ENCODE results near the gene ID1. TPM values are rescaled to one million over a fixed set of nuclear protein-coding genes. Genes with fewer than 3 reads are reported as not detected.
A peak's percentile ranks its signal among the peaks of the same experiment; 100 is the strongest.
"Not testable (repeated sequence)": the region's sequence is repeated elsewhere in the genome, so short reads cannot be mapped to it uniquely, and the experiment has no call there.

ID1 gene
- total and polyA plus RNA-seq, 5 donors = 122 to 273 (median 141) TPM

DNA sequence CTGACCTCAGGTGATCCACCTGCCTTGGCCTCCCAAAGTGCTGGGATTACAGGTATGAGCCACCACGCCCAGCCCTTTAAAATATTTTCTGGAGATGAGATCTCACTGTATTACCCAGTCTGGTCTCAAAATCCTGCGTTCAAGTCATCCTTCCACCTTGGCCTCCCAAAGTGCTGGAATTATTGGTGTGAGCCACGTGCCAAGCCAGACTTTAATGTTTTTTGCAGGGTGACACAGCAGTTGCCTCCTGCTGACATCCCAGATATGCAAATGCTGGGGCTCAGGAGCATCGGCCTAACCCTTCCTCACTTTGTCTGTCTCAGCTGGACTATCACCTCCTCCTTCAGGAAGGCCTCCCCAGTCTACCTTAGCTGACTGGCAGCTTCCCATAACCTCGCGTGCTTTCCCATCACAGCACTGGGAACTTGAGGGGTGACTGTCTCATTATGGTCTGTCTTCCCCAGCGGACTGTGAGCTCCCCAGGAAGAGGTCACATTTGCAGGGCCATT lies 14.3 kb upstream of the ID1 start:
- 86% methylated on average over 7 of the region's 7 CpGs for WGBS
- Histone ChIP-seq H3K27me3 (ENCODE audit: control insufficient read depth, insufficient read depth) (no peaks in the 10 kb centered on the region), H3K4me3 (ENCODE audit: low read length) (no peak overlapping the region), H3K27ac (ENCODE audit: low read length) (peak overlapping the region; percentile 82), H3K4me1 (ENCODE audit: control insufficient read depth, insufficient read depth, low read length) (peaks cover 4% of the 10 kb centered on the region), H3K9me3 (ENCODE audit: control insufficient read depth, low read length) (no peaks in the 10 kb centered on the region)
- intact Hi-C loops (cut with DNase I) = no loop called here
- DNase-seq (peak in 1 of 3 donors; percentile 13), ATAC-seq (no peak)

DNA sequence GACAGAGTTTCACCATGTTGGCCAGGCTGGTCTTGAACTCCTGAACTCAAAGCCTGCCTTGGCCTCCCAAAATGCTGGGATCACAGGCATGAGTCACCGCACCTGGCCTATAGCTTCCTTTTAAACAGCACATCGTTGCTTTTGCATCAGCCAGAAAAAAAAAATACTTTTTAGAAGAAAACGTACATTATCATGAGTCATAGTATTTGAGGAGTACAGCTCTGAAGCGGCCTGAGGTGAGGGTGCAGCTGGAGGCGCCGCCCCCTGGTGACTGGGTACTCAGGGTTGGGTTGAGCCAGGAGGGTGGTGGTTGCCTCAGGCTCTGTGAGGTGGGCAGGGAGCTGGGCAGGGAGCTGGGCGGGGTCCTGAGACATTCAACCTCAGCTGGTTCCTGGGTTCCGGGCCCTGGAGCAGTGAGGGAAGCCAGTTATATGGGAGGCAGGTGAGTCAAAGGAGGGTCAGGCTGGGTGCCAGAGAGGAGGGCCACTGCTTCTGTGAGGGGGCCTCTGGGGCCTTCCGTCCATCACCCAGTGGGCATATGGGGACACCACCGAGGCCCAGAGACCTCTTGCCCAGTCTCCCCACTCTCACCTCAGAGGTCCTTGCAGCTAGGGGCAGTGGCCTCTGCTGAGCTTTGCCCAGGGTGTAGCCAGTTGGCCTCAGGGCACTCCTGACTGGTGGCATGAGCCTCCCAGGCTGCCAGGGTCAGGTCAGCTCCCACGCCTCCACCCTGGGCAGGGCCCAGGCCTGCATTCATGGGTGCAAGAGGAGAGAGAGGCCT lies 11.7 kb upstream of the ID1 start:
- WGBS = 85% methylated on average over 11 of the region's 11 CpGs
- no peak for ATAC-seq
- peak overlapping the region; percentile 72 for H3K27ac ChIP-seq (ENCODE audit: low read length)
- DNase-seq = peak in 2 of 3 donors; percentile 58 to 60
- peaks cover 6% of the 10 kb centered on the region for H3K4me1 ChIP-seq (ENCODE audit: control insufficient read depth, insufficient read depth, low read length)
- no peak overlapping the region for H3K4me3 ChIP-seq (ENCODE audit: low read length)
- intact Hi-C loops (cut with DNase I) = no loop called here
- H3K27me3 ChIP-seq (ENCODE audit: control insufficient read depth, insufficient read depth) = no peaks in the 10 kb centered on the region
- H3K9me3 ChIP-seq (ENCODE audit: control insufficient read depth, low read length) = no peaks in the 10 kb centered on the region

DNA sequence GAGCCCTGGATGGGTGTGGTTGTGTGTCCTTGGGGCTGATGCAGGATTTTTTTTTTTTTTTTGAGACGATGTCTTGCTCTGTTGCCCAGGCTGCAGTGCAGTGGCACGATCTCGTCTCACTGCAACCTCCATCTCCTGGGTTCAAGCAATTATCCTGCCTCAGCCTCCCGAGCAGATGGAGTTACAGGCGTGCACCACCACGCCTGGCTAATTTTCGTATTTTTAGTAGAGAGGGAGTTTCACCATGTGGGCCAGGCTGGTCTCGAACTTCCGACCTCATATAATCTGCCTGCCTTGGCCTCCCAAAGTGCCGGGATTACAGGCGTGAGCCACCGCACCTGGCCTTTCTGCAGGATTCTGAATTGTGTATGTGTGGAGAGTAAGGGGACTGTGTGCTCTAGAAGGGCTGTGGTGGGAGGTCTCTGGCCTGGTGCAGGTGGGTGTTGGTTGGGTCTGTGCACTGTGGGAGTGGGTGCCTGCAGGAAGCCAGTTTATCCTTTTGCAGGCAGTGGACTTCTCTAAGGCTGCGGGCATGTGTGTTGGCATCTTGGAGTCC lies 11.0 kb upstream of the ID1 start:
- Histone ChIP-seq H3K27me3 (ENCODE audit: control insufficient read depth, insufficient read depth) (no peaks in the 10 kb centered on the region), H3K9me3 (ENCODE audit: control insufficient read depth, low read length) (no peaks in the 10 kb centered on the region), H3K27ac (ENCODE audit: low read length) (peak overlapping the region; percentile 72), H3K4me1 (ENCODE audit: control insufficient read depth, insufficient read depth, low read length) (peaks cover 6% of the 10 kb centered on the region), H3K4me3 (ENCODE audit: low read length) (no peak overlapping the region)
- 87% methylated on average over 13 of the region's 13 CpGs for WGBS
- intact Hi-C loops (cut with DNase I) = no loop called here
- DNase-seq = peak in 1 of 3 donors; percentile 22
- no peak for ATAC-seq

DNA sequence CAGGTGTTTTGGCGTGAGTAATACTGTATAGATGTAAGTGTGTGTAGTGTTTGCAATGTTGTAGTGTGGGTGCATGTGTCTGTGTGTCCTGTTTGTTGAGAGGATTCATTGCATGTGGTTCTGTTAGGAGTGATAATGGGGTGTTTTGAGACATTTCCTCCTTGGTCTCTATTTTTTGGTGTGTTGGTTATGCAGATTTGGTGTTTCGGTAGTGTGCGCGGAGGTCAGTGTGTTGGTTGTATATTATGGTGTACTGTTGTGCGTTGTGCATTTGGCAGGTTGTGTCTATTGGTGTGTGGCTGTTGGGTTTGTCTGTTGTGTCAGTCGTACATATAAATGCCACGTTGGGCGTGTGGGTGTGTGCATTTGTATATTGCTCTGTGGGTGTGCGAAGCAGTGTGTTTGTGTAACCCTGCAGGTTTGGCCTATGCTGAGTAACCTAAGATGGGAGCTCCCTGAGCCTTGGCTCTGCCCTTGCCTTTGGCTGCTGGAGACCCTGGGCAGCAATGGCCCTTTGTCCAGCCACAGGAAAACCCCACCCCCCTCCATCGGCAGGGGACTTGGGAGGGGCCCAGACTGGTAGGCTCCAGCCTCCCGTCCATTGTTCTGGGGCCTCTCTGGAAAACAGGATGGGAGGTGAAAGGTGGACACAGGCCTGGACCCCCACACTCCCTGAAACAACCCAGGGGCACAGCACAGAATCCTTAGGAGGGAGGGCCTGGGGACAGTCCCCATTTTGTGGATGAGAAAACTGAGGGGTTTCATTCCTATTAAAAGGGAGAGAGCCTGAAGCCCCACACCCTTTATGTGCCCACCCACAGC lies 10.3 kb upstream of the ID1 start:
- ATAC-seq (peak; percentile 49 to 81), DNase-seq (peak; percentile 83 to 88 (median 87))
- Histone ChIP-seq H3K27ac (ENCODE audit: low read length) (peak overlapping the region; percentile 97), H3K9me3 (ENCODE audit: control insufficient read depth, low read length) (no peaks in the 10 kb centered on the region), H3K4me3 (ENCODE audit: low read length) (no peak overlapping the region), H3K4me1 (ENCODE audit: control insufficient read depth, insufficient read depth, low read length) (peaks cover 6% of the 10 kb centered on the region), H3K27me3 (ENCODE audit: control insufficient read depth, insufficient read depth) (no peaks in the 10 kb centered on the region)
- intact Hi-C loops (cut with DNase I) = no loop called here
- 58% methylated on average over 11 of the region's 11 CpGs for WGBS

DNA sequence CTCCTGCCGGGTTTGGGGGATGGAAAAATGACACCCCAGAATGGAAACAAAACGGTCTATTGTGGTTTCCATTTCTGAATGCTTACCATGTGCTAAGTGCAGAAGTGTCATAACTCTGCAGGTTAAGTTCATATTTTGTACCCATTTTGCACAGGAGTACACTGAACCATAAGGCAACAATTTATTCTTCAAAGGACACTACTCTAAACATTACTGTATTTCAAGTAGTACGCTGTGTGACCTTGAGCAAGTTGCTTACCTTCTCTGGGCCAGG lies 9.8 kb upstream of the ID1 start:
- Histone ChIP-seq H3K9me3 (ENCODE audit: control insufficient read depth, low read length) (no peaks in the 10 kb centered on the region), H3K27me3 (ENCODE audit: control insufficient read depth, insufficient read depth) (no peaks in the 10 kb centered on the region), H3K27ac (ENCODE audit: low read length) (peak overlapping the region; percentile 97), H3K4me3 (ENCODE audit: low read length) (no peak overlapping the region), H3K4me1 (ENCODE audit: control insufficient read depth, insufficient read depth, low read length) (peaks cover 6% of the 10 kb centered on the region)
- no peak for ATAC-seq
- WGBS = 67% methylated on average over 3 of the region's 3 CpGs
- intact Hi-C loops (cut with DNase I) = no loop called here
- no peak for DNase-seq

DNA sequence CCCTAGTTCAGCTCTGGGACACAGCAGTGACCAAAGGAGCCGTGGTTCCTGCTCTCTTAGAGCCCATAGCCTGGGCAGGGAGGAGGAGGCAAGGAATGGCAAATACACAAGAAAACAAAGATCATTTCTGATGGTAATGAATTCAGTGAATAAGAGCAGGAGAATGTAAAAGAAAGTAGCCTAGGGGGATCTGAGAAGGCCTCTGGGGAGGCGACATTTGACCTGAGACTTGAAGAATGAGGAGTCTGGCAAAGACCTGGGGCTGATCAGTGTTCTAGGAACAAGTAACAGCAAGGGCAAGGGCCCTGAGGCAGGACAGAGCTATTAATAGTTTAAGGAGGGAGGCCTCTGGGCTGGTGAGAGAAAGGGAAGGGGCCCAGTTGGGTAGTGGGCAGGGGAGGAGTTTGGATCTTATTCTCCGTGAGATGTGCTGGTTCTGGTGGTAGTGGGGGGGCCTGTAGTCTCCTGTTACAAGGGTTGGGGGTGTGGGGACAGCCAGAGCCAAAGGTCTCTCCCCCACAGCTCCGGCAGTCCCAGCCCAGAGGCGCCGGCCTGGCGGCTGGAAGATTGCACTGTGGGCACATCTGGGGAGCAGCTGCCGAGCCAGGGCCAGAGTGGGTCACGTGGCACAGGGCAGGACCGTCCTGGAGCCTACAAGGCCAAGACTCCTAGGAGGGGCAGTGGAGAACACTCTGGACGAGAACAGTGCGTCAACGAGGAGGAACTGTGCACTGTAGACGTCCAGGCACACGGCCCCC lies 9.3 kb upstream of the ID1 start:
- intact Hi-C loops (cut with DNase I) = no loop called here
- H3K4me3 ChIP-seq (ENCODE audit: low read length) = no peak overlapping the region
- peak; percentile 96 to 98 (median 97) for DNase-seq
- ATAC-seq = peak; percentile 93 to 96
- WGBS = 20% methylated on average over 15 of the region's 15 CpGs
- no peaks in the 10 kb centered on the region for H3K27me3 ChIP-seq (ENCODE audit: control insufficient read depth, insufficient read depth)
- peaks cover 6% of the 10 kb centered on the region for H3K4me1 ChIP-seq (ENCODE audit: control insufficient read depth, insufficient read depth, low read length)
- peak overlapping the region; percentile 97 for H3K27ac ChIP-seq (ENCODE audit: low read length)
- no peaks in the 10 kb centered on the region for H3K9me3 ChIP-seq (ENCODE audit: control insufficient read depth, low read length)

DNA sequence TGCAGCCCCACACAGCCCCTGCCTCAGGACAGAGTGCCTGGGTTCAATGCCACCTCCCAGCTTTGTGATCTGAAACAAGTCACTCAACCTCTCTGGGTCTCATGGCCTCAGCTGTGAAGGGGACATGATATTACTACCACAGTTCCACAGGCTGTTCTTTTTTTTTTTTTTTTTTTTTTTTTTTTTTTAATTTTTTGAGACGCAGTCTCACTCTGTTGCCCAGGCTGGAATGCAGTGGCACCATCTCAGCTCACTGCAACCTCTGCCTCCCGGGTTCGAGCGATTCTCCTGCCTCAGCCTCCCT lies 8.7 kb upstream of the ID1 start:
- WGBS = 48% methylated on average over 4 of the region's 4 CpGs
- intact Hi-C loops (cut with DNase I); H3K27me3 ChIP-seq (ENCODE audit: control insufficient read depth, insufficient read depth); H3K9me3 ChIP-seq (ENCODE audit: control insufficient read depth, low read length); DNase-seq; H3K4me3 ChIP-seq (ENCODE audit: low read length); ATAC-seq; H3K4me1 ChIP-seq (ENCODE audit: control insufficient read depth, insufficient read depth, low read length): not testable (repeated sequence)
- peak overlapping the region; percentile 97 for H3K27ac ChIP-seq (ENCODE audit: low read length)

DNA sequence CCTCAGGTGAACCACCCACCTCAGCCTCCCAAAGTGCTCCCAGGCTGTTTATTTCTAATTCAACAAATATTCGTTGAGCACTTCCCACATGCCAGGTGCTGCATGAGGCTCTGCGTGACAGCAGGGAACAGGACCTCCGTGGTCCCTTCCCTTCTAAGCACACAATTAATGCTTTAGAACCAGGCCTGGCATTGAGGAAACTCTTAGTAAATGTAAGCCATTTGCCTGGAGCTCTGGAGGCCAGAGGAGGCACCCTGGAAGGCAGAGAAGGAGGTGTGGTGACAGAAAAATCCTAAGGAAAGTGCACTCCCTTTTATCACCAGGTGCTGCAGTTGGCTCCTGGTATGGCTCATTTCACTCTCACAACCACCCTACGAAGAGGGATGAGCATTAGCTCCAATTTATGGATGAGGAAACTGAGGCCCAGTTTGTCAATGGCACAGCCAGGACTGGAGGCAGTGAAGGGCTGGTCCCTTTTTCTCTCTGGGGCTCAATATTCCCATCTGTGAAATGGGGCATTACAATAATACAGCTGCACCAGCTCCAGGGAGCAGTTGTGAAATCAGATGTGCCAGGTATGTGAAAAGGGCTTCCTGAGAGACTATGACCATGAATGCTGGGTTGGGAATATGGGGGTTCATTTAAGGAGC lies 8.1 kb upstream of the ID1 start:
- Histone ChIP-seq H3K4me1 (ENCODE audit: control insufficient read depth, insufficient read depth, low read length) (peaks cover 6% of the 10 kb centered on the region), H3K4me3 (ENCODE audit: low read length) (no peak overlapping the region), H3K27ac (ENCODE audit: low read length) (peak overlapping the region; percentile 83), H3K27me3 (ENCODE audit: control insufficient read depth, insufficient read depth) (no peaks in the 10 kb centered on the region), H3K9me3 (ENCODE audit: control insufficient read depth, low read length) (no peaks in the 10 kb centered on the region)
- ATAC-seq = no peak
- 66% methylated on average over 4 of the region's 4 CpGs for WGBS
- intact Hi-C loops (cut with DNase I) = no loop called here
- peak in 1 of 3 donors; percentile 26 for DNase-seq

DNA sequence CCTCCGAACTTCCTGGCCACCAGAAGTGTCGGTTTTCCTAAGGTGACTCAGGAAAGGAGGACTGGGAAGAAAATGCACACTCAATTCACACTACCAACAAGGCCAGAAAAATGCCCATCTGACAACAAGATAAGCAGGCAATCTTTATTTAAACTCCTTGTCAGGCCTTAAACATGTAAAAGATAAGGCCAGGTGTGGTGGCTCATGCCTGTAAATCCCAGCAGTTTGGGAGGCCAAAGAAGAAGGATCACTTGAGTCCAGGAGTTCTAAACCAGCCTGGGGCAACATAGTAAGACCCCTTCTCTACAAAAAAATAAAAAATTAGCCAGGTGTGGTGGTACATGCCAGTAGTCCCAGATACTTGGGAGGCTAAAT lies 7.6 kb upstream of the ID1 start:
- no peak overlapping the region for H3K4me3 ChIP-seq (ENCODE audit: low read length)
- peak overlapping the region; percentile 33 for H3K27ac ChIP-seq (ENCODE audit: low read length)
- intact Hi-C loops (cut with DNase I) = no loop called here

DNA sequence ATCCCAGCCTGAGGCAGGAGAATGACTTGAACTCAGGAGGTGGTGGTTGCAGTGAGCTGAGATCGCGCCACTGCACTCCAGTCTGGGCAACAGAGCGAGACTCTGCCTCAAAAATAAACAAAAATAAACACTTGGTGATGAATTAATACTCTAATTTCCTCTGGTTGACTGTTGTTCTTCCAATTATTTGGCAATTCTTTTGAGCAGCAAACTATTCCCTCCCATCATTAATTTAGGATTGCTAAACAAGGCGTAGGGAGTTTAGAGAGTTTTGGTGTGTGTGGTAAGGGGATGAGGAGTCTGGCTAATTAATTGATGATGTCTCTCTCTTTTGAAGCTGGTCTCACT lies 2.7 kb upstream of the ID1 start:
- Histone ChIP-seq H3K4me1 (ENCODE audit: control insufficient read depth, insufficient read depth, low read length) (no peaks in the 10 kb centered on the region), H3K4me3 (ENCODE audit: low read length) (no peak overlapping the region), H3K9me3 (ENCODE audit: control insufficient read depth, low read length) (no peaks in the 10 kb centered on the region), H3K27me3 (ENCODE audit: control insufficient read depth, insufficient read depth) (no peaks in the 10 kb centered on the region), H3K27ac (ENCODE audit: low read length) (peak overlapping the region; percentile 19)
- ATAC-seq (no peak), DNase-seq (no peak)
- intact Hi-C loops (cut with DNase I) = no loop called here
- 88% methylated on average over 4 of the region's 4 CpGs for WGBS

More for the DNA sequence above, 7.6 kb upstream of the ID1 start:
- DNase-seq = no peak
- no peak for ATAC-seq
- peaks cover 6% of the 10 kb centered on the region for H3K4me1 ChIP-seq (ENCODE audit: control insufficient read depth, insufficient read depth, low read length)
- H3K9me3 ChIP-seq (ENCODE audit: control insufficient read depth, low read length) = no peaks in the 10 kb centered on the region
- WGBS = 91% methylated on average over 2 of the region's 2 CpGs
- H3K27me3 ChIP-seq (ENCODE audit: control insufficient read depth, insufficient read depth) = no peaks in the 10 kb centered on the region
